CD8-positive, alpha-beta memory T cell (primary cell): ENCODE results near the gene NBPF4. TPM values are rescaled to one million over a fixed set of nuclear protein-coding genes. Genes with fewer than 3 reads are reported as not detected.
A peak's percentile ranks its signal among the peaks of the same experiment; 100 is the strongest.

ENCODE experiments used
- CTCF ChIA-PET: fragments of 350-600 bp; sonication (Branson Sonifier 250); formaldehyde crosslinking; loops from one replicate; lab custom pipeline; 2021; ENCODE audit warnings: antibody characterized with exemption; lab: Charles Lee
- POLR2A ChIA-PET: fragments of 350-600 bp; sonication (Branson Sonifier 250); formaldehyde crosslinking; loops from one replicate; lab custom pipeline; 2021; ENCODE audit warnings: antibody characterized with exemption; lab: Charles Lee
- DNase-seq, 5 donors: peaks; one replicate each; pipeline versions ENCODE4 v3.0.0 to v3.0.0-alpha.2; 2020 to 2022; ENCODE audit warnings: mixed read lengths in 1 of 5
- H3K27ac ChIP-seq: one replicate; pipeline ENCODE4 v1.7.0; 2013; ENCODE audit warnings: low read depth, mild to moderate bottlenecking, low read length, moderate library complexity
- H3K27me3 ChIP-seq: 2 replicates; pipeline ENCODE4 v1.7.0; 2013; ENCODE audit warnings: low read length, mild to moderate bottlenecking; ENCODE audit not compliant: insufficient read depth, poor library complexity, severe bottlenecking
- H3K36me3 ChIP-seq: 2 replicates; pipeline ENCODE4 v1.7.0; 2013; ENCODE audit warnings: mild to moderate bottlenecking, low read length, moderate library complexity; ENCODE audit not compliant: insufficient read depth
- H3K4me1 ChIP-seq: 2 replicates; pipeline ENCODE4 v1.7.0; 2013; ENCODE audit warnings: mild to moderate bottlenecking, low read length, moderate library complexity; ENCODE audit not compliant: insufficient read depth
- H3K4me3 ChIP-seq: 2 replicates; pipeline ENCODE4 v1.7.0; 2013; ENCODE audit warnings: mild to moderate bottlenecking, low read length
- H3K9me3 ChIP-seq: 2 replicates; pipeline ENCODE4 v1.7.0; 2013; ENCODE audit warnings: mild to moderate bottlenecking, low read length
- H3K27ac Mint-ChIP-seq, 8 donors: one replicate each; pipeline ENCODE4 v1.8.0; 2020 to 2021; ENCODE audit warnings: mixed read lengths in 8 of 8, mild to moderate bottlenecking in 6 of 8, inconsistent platforms in 3 of 8, moderate library complexity in 3 of 8
- H3K27me3 Mint-ChIP-seq, 2 donors: one replicate each; pipeline ENCODE4 v1.8.0; 2020 to 2021; ENCODE audit warnings: mixed read lengths in 2 of 2, mild to moderate bottlenecking in 1 of 2, moderate library complexity in 1 of 2
- H3K36me3 Mint-ChIP-seq, 3 donors: one replicate each; pipeline ENCODE4 v1.8.0; 2020 to 2021; ENCODE audit warnings: mixed read lengths in 3 of 3, inconsistent platforms in 1 of 3, mild to moderate bottlenecking in 1 of 3
- H3K4me1 Mint-ChIP-seq, 3 donors: one replicate each; pipeline ENCODE4 v1.8.0; 2020 to 2021; ENCODE audit warnings: mixed read lengths in 3 of 3, inconsistent platforms in 1 of 3, mild to moderate bottlenecking in 1 of 3
- H3K4me3 Mint-ChIP-seq, 7 donors: one replicate each; pipeline ENCODE4 v1.8.0; 2020 to 2021; ENCODE audit warnings: mixed read lengths in 7 of 7, mild to moderate bottlenecking in 6 of 7, moderate library complexity in 4 of 7, inconsistent platforms in 2 of 7
- H3K9me3 Mint-ChIP-seq, 5 donors: one replicate each; pipeline ENCODE4 v1.8.0; 2020 to 2022; ENCODE audit warnings: mixed read lengths in 5 of 5, mild to moderate bottlenecking in 3 of 5, moderate library complexity in 2 of 5, inconsistent platforms in 1 of 5
- polyA plus RNA-seq: library from polyadenylated mRNA; unstranded; fragments of 300-500 nt; fragmentation: Illumina TruSeq; gene quantifications from one replicate; pipeline ENCODE4 v1.2.3, GENCODE V29; 2021
- total RNA-seq, 2 experiments: library from RNA; stranded (reverse); gene quantifications; one replicate each; pipeline ENCODE4 v1.2.3, GENCODE V29; 2021

NBPF4 gene
- total and polyA plus RNA-seq, 3 experiments from 2014 or later, result 0.11 to 0.15 TPM; not detected in 1

DNA sequence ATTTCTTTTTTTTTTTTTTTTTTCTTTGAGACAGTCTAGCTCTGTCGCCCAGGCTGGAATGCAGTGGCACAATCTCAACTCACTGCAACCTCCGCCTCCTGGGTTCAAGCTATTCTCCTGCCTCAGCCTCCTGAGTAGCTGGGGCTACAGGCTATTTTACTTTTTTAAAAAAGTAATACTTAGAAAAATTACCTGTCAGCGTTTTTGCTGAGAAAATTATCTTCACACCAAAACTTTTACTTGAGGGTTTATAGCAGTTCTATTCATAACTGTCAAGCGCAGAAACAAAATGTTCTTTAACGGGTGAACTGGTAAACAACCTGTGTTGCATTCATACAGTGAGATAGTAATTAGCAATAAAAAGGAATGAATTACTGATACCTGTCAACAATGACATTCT, 42.2 kb downstream of the NBPF4 start:
- ChIA-PET POLR2A (no interaction called here), CTCF (no interaction called here)
- H3K27me3 Mint-ChIP-seq, result peaks cover 3 to 6% of the 10 kb centered on the region in 2 donors
- peak overlapping the region in 1 of 7 donors; percentile 93 for H3K4me3 Mint-ChIP-seq
- Histone ChIP-seq H3K9me3 (no peaks in the 10 kb centered on the region), H3K36me3 (no peaks in the 10 kb centered on the region), H3K27ac (no peak overlapping the region), H3K27me3 (no peaks in the 10 kb centered on the region), H3K4me1 (peaks cover 15% of the 10 kb centered on the region), H3K4me3 (no peak overlapping the region)
- H3K27ac Mint-ChIP-seq, result no peak overlapping the region
- peaks cover 29 to 41% (median 37%) of the 10 kb centered on the region in 3 donors for H3K4me1 Mint-ChIP-seq
- no peak for DNase-seq
- H3K36me3 Mint-ChIP-seq, result peaks cover 0 to 12% (median 0%) of the 10 kb centered on the region in 3 donors
- no peaks in the 10 kb centered on the region for H3K9me3 Mint-ChIP-seq

DNA sequence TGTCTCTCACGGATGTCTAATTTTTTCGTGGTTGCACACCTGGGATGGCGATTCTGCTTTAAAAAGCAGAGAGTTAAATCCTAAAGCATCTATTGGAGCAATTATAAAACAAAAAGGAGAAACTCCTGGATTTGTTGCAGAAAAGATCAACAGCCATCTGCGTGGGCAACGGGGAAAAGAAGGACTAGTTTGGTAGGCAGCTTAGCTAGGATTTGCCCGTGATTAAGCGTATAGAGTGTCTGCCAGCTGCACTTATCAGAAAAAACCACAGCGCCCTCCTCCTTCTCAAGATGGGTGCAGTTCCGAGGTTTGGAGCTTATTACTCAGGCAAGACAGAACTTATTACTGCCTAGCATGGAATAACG, 43.2 kb downstream of the NBPF4 start:
- DNase-seq, result peak; percentile 7 to 64 (median 32)
- H3K4me1 Mint-ChIP-seq, result peaks cover 32 to 46% (median 44%) of the 10 kb centered on the region in 3 donors
- H3K9me3 Mint-ChIP-seq, result no peaks in the 10 kb centered on the region

DNA sequence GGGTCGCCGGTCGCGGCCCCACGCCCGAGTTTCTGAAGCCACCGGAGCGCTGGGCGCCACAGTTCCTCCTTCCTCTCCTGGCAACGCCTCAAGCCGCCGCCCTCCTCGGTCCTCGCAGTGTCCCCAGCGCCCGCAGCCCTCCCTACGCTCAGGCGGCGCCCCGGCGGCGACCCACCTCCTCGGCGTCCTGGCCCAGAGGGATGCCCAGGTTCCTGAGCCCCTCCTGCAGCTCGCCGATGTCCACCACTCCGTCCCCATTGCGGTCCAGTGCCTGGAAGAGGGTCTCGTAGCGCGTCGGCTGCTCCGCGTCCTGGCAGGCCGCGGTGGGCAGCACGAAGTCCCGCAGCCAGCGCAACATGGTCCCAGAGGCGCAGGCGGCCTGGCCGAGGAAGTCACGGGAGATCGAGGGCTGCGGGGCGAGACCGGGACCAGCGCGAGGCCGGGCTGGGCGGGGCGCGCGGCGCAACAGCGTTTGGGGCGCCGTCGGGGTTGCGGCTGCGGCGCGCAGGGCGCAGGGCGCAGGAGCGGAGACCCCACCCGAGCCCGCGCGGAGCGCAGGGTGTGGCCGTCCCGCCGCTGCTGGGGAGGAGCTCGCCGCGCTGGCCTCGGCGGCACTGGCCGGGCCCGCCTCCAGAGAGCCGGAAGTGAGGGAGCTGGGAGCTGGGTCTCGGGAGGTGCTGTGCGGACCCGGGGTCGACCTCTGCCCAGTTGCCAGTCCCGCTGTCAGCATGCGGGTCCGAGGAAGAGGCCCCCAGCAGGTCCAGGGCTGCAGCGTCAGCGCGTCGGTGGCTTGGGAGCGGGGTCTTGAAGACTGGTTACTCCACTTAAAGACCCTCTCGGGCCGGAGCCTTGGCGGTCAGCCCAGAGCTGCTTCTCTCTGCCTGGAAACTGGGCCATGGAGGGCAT, 43.8 kb downstream of the NBPF4 start, which contains the start of gene SLC25A24:
TSS of gene SLC25A24 (minus strand) at position 563 of the 906 bp plus-strand sequence. CDS start at position 358, 205 bp downstream.
- H3K4me3 Mint-ChIP-seq, result peak within 1 kb of the TSS; percentile 89 to 93 (median 91)
- H3K36me3 Mint-ChIP-seq, result peaks cover 3 to 21% (median 3%) of the 10 kb centered on the region in 3 donors
- no peaks in the 10 kb centered on the region for H3K27me3 Mint-ChIP-seq
- peak within 1 kb of the TSS; percentile 75 to 91 (median 87) for H3K27ac Mint-ChIP-seq
- Histone ChIP-seq H3K27me3 (no peaks in the 10 kb centered on the region), H3K36me3 (no peaks in the 10 kb centered on the region), H3K9me3 (no peaks in the 10 kb centered on the region), H3K4me3 (peak within 1 kb of the TSS; percentile 82), H3K4me1 (peaks cover 15% of the 10 kb centered on the region), H3K27ac (peak within 1 kb of the TSS; percentile 68)
- peaks cover 32 to 49% (median 44%) of the 10 kb centered on the region in 3 donors for H3K4me1 Mint-ChIP-seq
- POLR2A ChIA-PET, result interaction anchor here (0.9 to 1.6 kb wide), 5 partner anchors 360 to 756 kb away, joined by 3 to 9 read pairs (median 5); partner anchors contain the start of genes EEIG2, HENMT1 and PRPF38B
- CTCF ChIA-PET, result interaction anchor here (0.7 to 1.5 kb wide), 8 partner anchors 8 to 916 kb away, joined by 3 to 7 read pairs (median 3); partner anchors contain the start of gene EEIG2
- H3K9me3 Mint-ChIP-seq, result no peaks in the 10 kb centered on the region
- DNase-seq, result peak; percentile 62 to 80 (median 70)

More for the DNA sequence above, 43.2 kb downstream of the NBPF4 start:
- H3K4me3 Mint-ChIP-seq, result peak overlapping the region; percentile 89 to 93 (median 91)
- H3K4me3 ChIP-seq, result peak overlapping the region; percentile 82
- ChIA-PET POLR2A (interaction anchor here (0.9 to 1.6 kb wide), 5 partner anchors 360 to 756 kb away, joined by 3 to 9 read pairs (median 5); partner anchors contain the start of genes EEIG2, HENMT1 and PRPF38B), CTCF (interaction anchor here (0.7 to 1.5 kb wide), 7 partner anchors 8 to 496 kb away, joined by 3 to 7 read pairs (median 3); partner anchors contain the start of gene EEIG2)
- H3K9me3 ChIP-seq, result no peaks in the 10 kb centered on the region
- peak overlapping the region; percentile 47 to 91 (median 87) for H3K27ac Mint-ChIP-seq
- no peaks in the 10 kb centered on the region for H3K27me3 Mint-ChIP-seq
- peaks cover 0 to 16% (median 0%) of the 10 kb centered on the region in 3 donors for H3K36me3 Mint-ChIP-seq
- H3K27ac ChIP-seq, result peak overlapping the region; percentile 68
- no peaks in the 10 kb centered on the region for H3K36me3 ChIP-seq
- H3K4me1 ChIP-seq, result peaks cover 15% of the 10 kb centered on the region
- no peaks in the 10 kb centered on the region for H3K27me3 ChIP-seq

DNA sequence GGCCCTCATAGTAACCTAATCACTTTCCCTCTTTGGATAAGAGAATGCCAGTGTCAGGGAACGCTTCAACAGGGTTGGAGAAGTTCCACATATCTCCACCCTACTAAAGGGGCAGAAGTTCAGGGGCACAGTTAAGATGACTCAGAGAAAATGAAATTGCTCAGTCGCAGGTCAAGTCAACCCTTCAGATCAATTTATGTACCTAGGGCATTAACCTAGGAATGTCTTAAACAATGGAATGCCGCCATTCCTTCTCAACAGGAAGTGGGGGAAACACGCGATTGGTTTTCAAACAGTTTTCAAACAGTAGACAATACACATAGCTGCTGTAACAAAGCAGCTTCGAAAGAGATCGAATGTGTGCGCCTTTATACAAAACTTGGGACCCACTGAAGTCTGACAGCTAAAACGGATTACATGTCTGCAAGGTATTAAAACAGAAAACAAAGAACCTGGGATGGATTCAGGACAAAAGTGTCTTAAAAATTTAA, 44.6 kb downstream of the NBPF4 start:
- Mint-ChIP-seq H3K36me3 (peaks cover 5 to 28% (median 10%) of the 10 kb centered on the region in 3 donors), H3K4me3 (peak overlapping the region; percentile 82 to 93 (median 91)), H3K9me3 (no peaks in the 10 kb centered on the region), H3K4me1 (peaks cover 32 to 51% (median 44%) of the 10 kb centered on the region in 3 donors), H3K27ac (peak overlapping the region; percentile 44 to 90 (median 81)), H3K27me3 (no peaks in the 10 kb centered on the region)
- H3K4me1 ChIP-seq, result peaks cover 15% of the 10 kb centered on the region
- H3K4me3 ChIP-seq, result peak overlapping the region; percentile 82
- H3K27ac ChIP-seq, result peak overlapping the region; percentile 68
- POLR2A ChIA-PET, result no interaction called here
- H3K27me3 ChIP-seq, result no peaks in the 10 kb centered on the region
- CTCF ChIA-PET, result interaction anchor here (1.4 kb wide), 1 partner anchor 448 kb away, joined by 4 read pairs; no protein-coding TSS in a partner anchor
- H3K9me3 ChIP-seq, result no peaks in the 10 kb centered on the region
- H3K36me3 ChIP-seq, result no peaks in the 10 kb centered on the region
- no peak for DNase-seq

DNA sequence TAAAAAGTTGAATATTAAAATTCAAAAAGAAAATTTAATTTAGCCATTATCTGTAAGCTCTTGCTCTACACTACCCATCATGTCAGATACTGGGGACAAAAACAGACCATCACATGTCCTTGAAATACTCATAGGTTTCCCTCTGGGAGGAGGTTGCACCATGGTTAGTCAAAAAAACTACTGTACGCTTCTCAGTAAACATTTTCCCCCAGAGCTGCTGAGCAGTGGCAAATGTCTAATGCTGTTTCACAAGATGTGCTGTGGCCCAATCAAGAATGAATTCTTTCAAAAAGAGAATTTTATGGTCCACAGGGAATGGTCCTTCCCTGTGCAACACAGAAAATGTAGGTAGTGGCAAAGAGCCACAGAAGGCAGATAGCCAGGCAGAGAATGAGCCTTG, 49.8 kb downstream of the NBPF4 start:
- Histone ChIP-seq H3K4me3 (no peak overlapping the region), H3K27me3 (no peaks in the 10 kb centered on the region), H3K9me3 (no peaks in the 10 kb centered on the region), H3K27ac (no peak overlapping the region), H3K4me1 (peaks cover 5% of the 10 kb centered on the region), H3K36me3 (no peaks in the 10 kb centered on the region)
- Mint-ChIP-seq H3K4me3 (no peak overlapping the region), H3K27ac (no peak overlapping the region), H3K9me3 (peaks cover 5 to 11% (median 8%) of the 10 kb centered on the region in 5 donors), H3K36me3 (peaks cover 11 to 32% (median 22%) of the 10 kb centered on the region in 3 donors), H3K27me3 (no peaks in the 10 kb centered on the region), H3K4me1 (peaks cover 21 to 38% (median 30%) of the 10 kb centered on the region in 3 donors)
- ChIA-PET POLR2A (no interaction called here), CTCF (no interaction called here)
- DNase-seq, result no peak

DNA sequence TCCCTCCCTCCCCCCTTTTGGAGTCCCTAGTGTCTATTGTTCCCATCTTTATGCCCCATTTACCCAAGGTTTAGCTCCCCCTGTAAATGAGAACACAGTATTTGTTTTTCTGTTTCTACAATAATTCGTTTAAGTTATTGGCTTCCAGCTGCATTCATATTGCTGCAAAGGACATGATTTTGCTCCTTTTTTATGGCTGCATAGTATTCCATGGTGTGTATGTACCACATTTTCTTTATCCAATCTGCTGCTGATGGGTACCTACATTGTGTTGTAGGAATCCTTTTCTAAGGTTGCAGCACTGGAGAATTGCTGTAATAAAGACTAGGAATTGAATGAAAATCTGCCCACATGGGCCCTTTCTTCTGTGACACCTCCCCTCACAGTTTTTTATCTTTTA, 50.5 kb downstream of the NBPF4 start:
- Mint-ChIP-seq H3K4me1 (peaks cover 14 to 31% (median 27%) of the 10 kb centered on the region in 3 donors), H3K4me3 (no peak overlapping the region), H3K9me3 (peaks cover 5 to 16% (median 8%) of the 10 kb centered on the region in 5 donors), H3K27me3 (no peaks in the 10 kb centered on the region), H3K27ac (no peak overlapping the region), H3K36me3 (peaks cover 16 to 39% (median 30%) of the 10 kb centered on the region in 3 donors)
- Histone ChIP-seq H3K36me3 (no peaks in the 10 kb centered on the region), H3K27me3 (no peaks in the 10 kb centered on the region), H3K27ac (no peak overlapping the region), H3K9me3 (no peaks in the 10 kb centered on the region), H3K4me1 (no peaks in the 10 kb centered on the region), H3K4me3 (no peak overlapping the region)
- ChIA-PET CTCF (no interaction called here), POLR2A (no interaction called here)
- no peak for DNase-seq

DNA sequence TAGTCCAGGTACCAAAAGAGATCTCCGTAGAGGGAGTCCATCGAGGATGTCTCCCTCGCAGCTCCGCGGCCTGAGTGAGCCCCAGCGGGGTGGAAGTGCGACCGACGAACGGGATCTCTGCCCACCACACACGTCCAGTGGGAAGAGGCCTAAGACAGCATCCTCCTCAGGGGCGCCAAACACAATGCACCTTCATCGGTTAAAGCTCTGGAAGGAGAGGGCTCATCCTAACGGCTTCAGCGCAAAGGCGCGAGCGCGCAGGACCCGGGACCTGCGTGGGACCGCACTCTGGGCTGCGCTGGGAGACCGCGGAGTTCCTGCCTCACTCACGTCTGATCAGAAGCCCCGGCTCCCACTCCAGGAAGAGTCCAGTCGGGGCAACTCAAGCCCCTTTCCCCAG, 51.3 kb downstream of the NBPF4 start:
- POLR2A ChIA-PET, result no interaction called here

More for the DNA sequence above, 51.3 kb downstream of the NBPF4 start:
- H3K9me3 ChIP-seq, result no peaks in the 10 kb centered on the region
- no peaks in the 10 kb centered on the region for H3K36me3 ChIP-seq
- Mint-ChIP-seq H3K4me1 (peaks cover 8 to 28% (median 19%) of the 10 kb centered on the region in 3 donors), H3K4me3 (no peak overlapping the region), H3K27ac (no peak overlapping the region), H3K9me3 (peaks cover 5 to 18% (median 9%) of the 10 kb centered on the region in 5 donors), H3K36me3 (peaks cover 18 to 44% (median 35%) of the 10 kb centered on the region in 3 donors), H3K27me3 (no peaks in the 10 kb centered on the region)
- no peak overlapping the region for H3K4me3 ChIP-seq
- H3K27ac ChIP-seq, result no peak overlapping the region
- CTCF ChIA-PET, result interaction anchor here (0.9 kb wide), 1 partner anchor 8 kb away, joined by 3 read pairs; no protein-coding TSS in a partner anchor
- H3K27me3 ChIP-seq, result no peaks in the 10 kb centered on the region
- DNase-seq, result no peak
- no peaks in the 10 kb centered on the region for H3K4me1 ChIP-seq
